ENCODE measurements around the gene OR5AC2. TPM values are rescaled to one million over a fixed set of nuclear protein-coding genes. Genes with fewer than 3 reads are reported as not detected.

The OR5AC2 gene
- polyA plus RNA-seq, 1 donor from 2014 or later = not detected

GRCh38 chr3:98041350-98041749, 45.6 kb upstream of the OR5AC2 start:
- Histone ChIP-seq H3K27ac (ENCODE audit: low read length) (no peak overlapping the region), H3K9ac (ENCODE audit: low read length) (no peak overlapping the region), H3K27me3 (ENCODE audit: insufficient read depth, low read depth, low read length) (no peaks in the 10 kb centered on the region), H2AFZ (ENCODE audit: low read depth, low read length) (no peak overlapping the region), H3F3A (ENCODE audit: insufficient read depth, low read length, poor library complexity, severe bottlenecking) (no peaks in the 10 kb centered on the region), H3K9me2 (ENCODE audit: insufficient read depth, low read length) (no peaks in the 10 kb centered on the region), H4K20me1 (ENCODE audit: insufficient read depth) (no peaks in the 10 kb centered on the region), H3K79me2 (replicated peaks; ENCODE audit: insufficient read depth, low read length) (no peaks in the 10 kb centered on the region), H3K36me3 (ENCODE audit: insufficient read depth, low read length) (no peaks in the 10 kb centered on the region), H3K4me2 (ENCODE audit: low read length) (no peak overlapping the region), H3K4me3 (ENCODE audit: low read length) (no peak overlapping the region), H3K9me3 (ENCODE audit: low read length) (no peaks in the 10 kb centered on the region)
- TF ChIP-seq EP300 (conservative IDR thresholded peaks at IDR 0.05; ENCODE audit: poor library complexity, severe bottlenecking) (no peak), MXI1 (conservative IDR thresholded peaks at IDR 0.05; ENCODE audit: poor library complexity, severe bottlenecking) (no peak)

- Histone ChIP-seq H4K20me1 (ENCODE audit: insufficient read depth) (no peaks in the 10 kb centered on the region), H3K27me3 (ENCODE audit: insufficient read depth, low read depth, low read length) (no peaks in the 10 kb centered on the region), H3F3A (ENCODE audit: insufficient read depth, low read length, poor library complexity, severe bottlenecking) (no peaks in the 10 kb centered on the region), H3K9ac (ENCODE audit: low read length) (no peak overlapping the region), H2AFZ (ENCODE audit: low read depth, low read length) (no peak overlapping the region), H3K4me2 (ENCODE audit: low read length) (no peak overlapping the region), H3K9me3 (ENCODE audit: low read length) (no peaks in the 10 kb centered on the region), H3K27ac (ENCODE audit: low read length) (no peak overlapping the region), H3K9me2 (ENCODE audit: insufficient read depth, low read length) (no peaks in the 10 kb centered on the region), H3K79me2 (replicated peaks; ENCODE audit: insufficient read depth, low read length) (no peaks in the 10 kb centered on the region), H3K36me3 (ENCODE audit: insufficient read depth, low read length) (no peaks in the 10 kb centered on the region), H3K4me3 (ENCODE audit: low read length) (no peak overlapping the region)
- TF ChIP-seq TAF1 (IDR thresholded peaks at IDR 0.05; ENCODE audit: low read depth) (no peak), EP300 (conservative IDR thresholded peaks at IDR 0.05; ENCODE audit: poor library complexity, severe bottlenecking) (no peak), RAD21 (conservative IDR thresholded peaks at IDR 0.05) (no peak), MXI1 (conservative IDR thresholded peaks at IDR 0.05; ENCODE audit: poor library complexity, severe bottlenecking) (no peak), REST (IDR thresholded peaks at IDR 0.05; ENCODE audit: borderline replicate concordance) (no peak), CTCF (IDR thresholded peaks at IDR 0.05; ENCODE audit: poor library complexity, severe bottlenecking) (no peak), POLR2AphosphoS5 (IDR thresholded peaks at IDR 0.05) (no peak), EZH2 (IDR thresholded peaks at IDR 0.05; ENCODE audit: borderline replicate concordance, insufficient read depth, low read length, poor library complexity, severe bottlenecking) (no peak), SMC3 (conservative IDR thresholded peaks at IDR 0.05; ENCODE audit: poor library complexity) (no peak)
These were observed 38.4 kb upstream of the OR5AC2 start for GRCh38 chr3:98048586-98048985.

GRCh38 chr3:98049271-98049670, 37.7 kb upstream of the OR5AC2 start:
- no peak overlapping the region for H3K4me3 ChIP-seq (ENCODE audit: low read length)
- no peak overlapping the region for H3K4me2 ChIP-seq (ENCODE audit: low read length)
- H2AFZ ChIP-seq (ENCODE audit: low read depth, low read length) = no peak overlapping the region
- H3K9me3 ChIP-seq (ENCODE audit: low read length) = no peaks in the 10 kb centered on the region
- H3K79me2 ChIP-seq (replicated peaks; ENCODE audit: insufficient read depth, low read length) = no peaks in the 10 kb centered on the region
- H3K9me2 ChIP-seq (ENCODE audit: insufficient read depth, low read length) = no peaks in the 10 kb centered on the region
- TF ChIP-seq RAD21 (conservative IDR thresholded peaks at IDR 0.05) = no peak
- no peak for TF ChIP-seq EP300 (conservative IDR thresholded peaks at IDR 0.05; ENCODE audit: poor library complexity, severe bottlenecking)
- TF ChIP-seq CTCF (IDR thresholded peaks at IDR 0.05; ENCODE audit: poor library complexity, severe bottlenecking) = no peak
- no peak for TF ChIP-seq TAF1 (IDR thresholded peaks at IDR 0.05; ENCODE audit: low read depth)
- no peak for TF ChIP-seq MXI1 (conservative IDR thresholded peaks at IDR 0.05; ENCODE audit: poor library complexity, severe bottlenecking)
- TF ChIP-seq REST (IDR thresholded peaks at IDR 0.05; ENCODE audit: borderline replicate concordance) = no peak
- no peak for TF ChIP-seq EZH2 (IDR thresholded peaks at IDR 0.05; ENCODE audit: borderline replicate concordance, insufficient read depth, low read length, poor library complexity, severe bottlenecking)
- no peak overlapping the region for H3K9ac ChIP-seq (ENCODE audit: low read length)
- H3F3A ChIP-seq (ENCODE audit: insufficient read depth, low read length, poor library complexity, severe bottlenecking) = no peaks in the 10 kb centered on the region
- no peaks in the 10 kb centered on the region for H3K36me3 ChIP-seq (ENCODE audit: insufficient read depth, low read length)
- H3K27me3 ChIP-seq (ENCODE audit: insufficient read depth, low read depth, low read length) = no peaks in the 10 kb centered on the region
- H3K27ac ChIP-seq (ENCODE audit: low read length) = no peak overlapping the region
- H4K20me1 ChIP-seq (ENCODE audit: insufficient read depth) = no peaks in the 10 kb centered on the region
